Body of pancreas (tissue), 4 donors: ENCODE measurements around the gene HABP4.

Source experiments
- CTCF ChIP-seq, 7 experiments: fragments of 450-650 bp in 4 of 7; fragments of 200-600 bp in 3 of 7; sonication (generic) in 3 of 7; IDR thresholded peaks; one replicate each; pipeline ENCODE4 v1.5.1; 2016 to 2019; ENCODE audit warnings: antibody characterized with exemption in 7 of 7
- POLR2A ChIP-seq, 3 donors: fragments of 450-650 bp; IDR thresholded peaks; one replicate each; pipeline ENCODE4 v1.6.1; 2016; ENCODE audit warnings: antibody characterized with exemption in 3 of 3, mild to moderate bottlenecking in 2 of 3

- TF ChIP-seq CTCF (IDR thresholded peaks at IDR 0.05) (no peak), POLR2A (IDR thresholded peaks at IDR 0.05) (no peak)
Measured at GRCh38 chr9:96449523-96449844, 485 bp upstream of the HABP4 start.
